Measurements from ENCODE around the gene CTSD. TPM values are rescaled to one million over a fixed set of nuclear protein-coding genes. Genes with fewer than 3 reads are reported as not detected.
A peak's percentile ranks its signal among the peaks of the same experiment; 100 is the strongest.

The CTSD gene
- total RNA-seq, 1 donor from 2014 or later = 211 TPM

DNA sequence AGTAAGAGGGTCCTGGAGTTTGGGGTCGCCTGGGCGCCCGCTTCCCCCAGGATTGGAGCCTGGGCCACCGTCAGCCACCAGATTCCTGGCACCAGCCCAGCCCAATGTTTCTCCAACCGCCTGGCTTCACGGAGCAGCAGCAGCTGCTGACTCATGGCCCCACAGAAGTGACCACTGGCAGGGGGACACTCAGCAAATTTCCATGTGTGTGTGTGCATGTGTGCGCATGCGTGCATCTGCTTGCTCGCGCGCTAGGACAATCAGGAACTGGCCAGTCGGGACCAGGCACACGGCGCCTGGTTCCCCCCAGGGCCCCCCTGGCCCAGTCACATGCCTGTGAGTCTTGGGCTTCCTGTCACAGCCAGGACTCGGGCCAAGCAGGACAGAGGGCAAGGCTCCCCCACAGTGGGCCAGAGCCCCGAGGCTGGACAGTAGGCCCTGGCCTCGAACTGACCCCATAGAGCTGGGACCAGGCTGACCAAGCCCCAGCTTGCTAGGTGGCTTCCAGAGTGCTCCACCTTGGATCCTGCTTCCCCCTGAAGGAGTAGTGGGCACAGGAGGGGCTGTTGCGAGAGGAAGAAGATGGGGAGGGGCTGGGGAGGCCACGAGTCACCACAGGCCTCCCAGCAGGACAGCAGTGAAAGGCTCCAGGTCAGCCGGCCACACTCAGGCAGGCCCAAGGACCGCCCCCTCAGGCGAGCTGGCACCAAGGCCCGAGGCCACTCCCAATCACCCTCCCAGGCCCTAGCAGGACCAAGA is 3.2 kb downstream of the CTSD start:
- DNase-seq (ENCODE audit: low read depth) = peak; percentile 33
- TF ChIP-seq, protein P1, sequence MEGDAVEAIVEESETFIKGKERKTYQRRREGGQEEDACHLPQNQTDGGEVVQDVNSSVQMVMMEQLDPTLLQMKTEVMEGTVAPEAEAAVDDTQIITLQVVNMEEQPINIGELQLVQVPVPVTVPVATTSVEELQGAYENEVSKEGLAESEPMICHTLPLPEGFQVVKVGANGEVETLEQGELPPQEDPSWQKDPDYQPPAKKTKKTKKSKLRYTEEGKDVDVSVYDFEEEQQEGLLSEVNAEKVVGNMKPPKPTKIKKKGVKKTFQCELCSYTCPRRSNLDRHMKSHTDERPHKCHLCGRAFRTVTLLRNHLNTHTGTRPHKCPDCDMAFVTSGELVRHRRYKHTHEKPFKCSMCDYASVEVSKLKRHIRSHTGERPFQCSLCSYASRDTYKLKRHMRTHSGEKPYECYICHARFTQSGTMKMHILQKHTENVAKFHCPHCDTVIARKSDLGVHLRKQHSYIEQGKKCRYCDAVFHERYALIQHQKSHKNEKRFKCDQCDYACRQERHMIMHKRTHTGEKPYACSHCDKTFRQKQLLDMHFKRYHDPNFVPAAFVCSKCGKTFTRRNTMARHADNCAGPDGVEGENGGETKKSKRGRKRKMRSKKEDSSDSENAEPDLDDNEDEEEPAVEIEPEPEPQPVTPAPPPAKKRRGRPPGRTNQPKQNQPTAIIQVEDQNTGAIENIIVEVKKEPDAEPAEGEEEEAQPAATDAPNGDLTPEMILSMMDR (conservative IDR thresholded peaks at IDR 0.05; ENCODE audit: low read depth, low read length) = no peak
- peak overlapping the region; percentile 81 for H3K4me3 ChIP-seq (ENCODE audit: low read depth, low read length)

DNA sequence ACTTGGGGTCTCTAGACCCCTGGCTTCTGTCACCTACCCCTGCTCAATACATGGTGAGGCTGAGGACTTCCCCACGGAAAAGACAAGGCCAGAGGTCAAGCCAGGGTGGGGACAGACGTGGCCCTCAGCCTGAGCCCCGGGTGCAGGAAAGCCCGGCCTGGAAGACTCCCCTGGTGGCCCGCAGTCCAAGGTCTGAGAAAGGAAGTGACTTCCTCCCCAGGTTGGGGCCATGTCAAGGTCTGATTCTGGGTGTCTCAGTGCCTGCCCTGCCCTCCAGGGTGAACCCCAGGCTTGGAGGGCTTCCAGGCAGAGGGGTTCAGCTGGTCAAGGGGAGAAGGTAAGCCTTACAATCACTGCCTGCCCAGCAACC is 3.9 kb downstream of the CTSD start:
- TF ChIP-seq, protein P1 (conservative IDR thresholded peaks at IDR 0.05; ENCODE audit: low read depth, low read length) = no peak

DNA sequence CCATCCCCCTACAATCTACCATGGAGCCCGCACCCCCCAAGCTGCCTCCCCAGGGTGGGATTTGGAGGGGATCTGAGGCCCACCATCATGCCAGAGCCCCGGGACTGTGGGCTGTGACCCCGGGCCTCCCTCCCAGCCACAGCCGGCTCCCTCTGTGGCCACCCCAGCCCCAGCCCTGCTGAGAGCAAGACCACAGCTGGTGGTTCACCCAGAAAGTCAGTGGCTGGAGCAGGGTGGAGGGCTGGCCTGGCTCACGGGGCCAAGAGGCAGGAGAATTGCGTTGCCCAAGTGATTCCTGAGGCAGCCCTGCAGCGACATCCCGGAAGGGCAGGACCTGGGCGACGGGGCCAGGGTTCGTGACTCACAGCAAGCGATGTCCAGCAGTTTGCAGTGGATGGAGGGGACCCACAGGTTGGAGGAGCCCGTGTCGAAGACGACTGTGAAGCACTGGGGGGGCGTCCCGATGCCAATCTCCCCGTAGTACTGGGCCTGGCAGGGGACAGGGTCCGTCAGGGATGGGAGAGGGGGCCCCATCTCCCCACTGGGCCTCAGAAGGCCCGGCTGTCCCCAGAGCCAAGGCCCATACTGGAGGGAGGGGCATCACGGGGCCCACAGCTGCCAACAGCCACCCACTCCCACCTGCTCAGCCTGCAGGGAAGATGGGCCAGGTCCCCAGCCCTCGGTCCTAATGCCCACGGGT is 4.4 kb downstream of the CTSD start:
- no peak for DNase-seq (ENCODE audit: low read depth)
- no peak overlapping the region for H3K4me3 ChIP-seq (ENCODE audit: low read depth, low read length)
- TF ChIP-seq, protein P1 (conservative IDR thresholded peaks at IDR 0.05; ENCODE audit: low read depth, low read length) = no peak

More for the DNA sequence above, 3.9 kb downstream of the CTSD start:
- DNase-seq (ENCODE audit: low read depth) = no peak
- H3K4me3 ChIP-seq (ENCODE audit: low read depth, low read length) = no peak overlapping the region

DNA sequence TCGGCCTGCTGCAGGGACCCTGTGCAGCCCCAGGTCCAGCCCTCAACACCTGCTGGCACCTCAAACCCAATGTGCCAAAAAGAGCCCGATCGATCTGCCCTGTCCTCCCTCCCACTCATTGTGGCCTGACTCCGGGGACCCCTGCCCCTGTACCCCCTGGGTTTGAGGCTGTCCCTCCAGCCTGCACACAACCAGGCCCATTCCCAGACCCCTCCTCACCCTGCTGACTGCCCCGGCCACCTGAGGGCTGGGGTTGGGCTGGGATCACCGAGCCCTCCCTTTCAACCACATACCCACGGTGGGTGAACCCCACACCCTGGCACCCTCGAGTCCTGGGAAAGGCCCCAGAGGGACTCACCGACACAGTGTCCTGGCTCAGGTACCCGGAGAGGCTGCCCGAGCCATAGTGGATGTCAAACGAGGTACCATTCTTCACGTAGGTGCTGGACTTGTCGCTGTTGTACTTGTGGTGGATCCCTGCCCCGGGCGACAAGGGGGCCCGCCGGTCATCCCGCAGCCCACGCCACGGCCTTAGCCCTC is 5.0 kb downstream of the CTSD start:
- DNase-seq (ENCODE audit: low read depth) = no peak

DNA sequence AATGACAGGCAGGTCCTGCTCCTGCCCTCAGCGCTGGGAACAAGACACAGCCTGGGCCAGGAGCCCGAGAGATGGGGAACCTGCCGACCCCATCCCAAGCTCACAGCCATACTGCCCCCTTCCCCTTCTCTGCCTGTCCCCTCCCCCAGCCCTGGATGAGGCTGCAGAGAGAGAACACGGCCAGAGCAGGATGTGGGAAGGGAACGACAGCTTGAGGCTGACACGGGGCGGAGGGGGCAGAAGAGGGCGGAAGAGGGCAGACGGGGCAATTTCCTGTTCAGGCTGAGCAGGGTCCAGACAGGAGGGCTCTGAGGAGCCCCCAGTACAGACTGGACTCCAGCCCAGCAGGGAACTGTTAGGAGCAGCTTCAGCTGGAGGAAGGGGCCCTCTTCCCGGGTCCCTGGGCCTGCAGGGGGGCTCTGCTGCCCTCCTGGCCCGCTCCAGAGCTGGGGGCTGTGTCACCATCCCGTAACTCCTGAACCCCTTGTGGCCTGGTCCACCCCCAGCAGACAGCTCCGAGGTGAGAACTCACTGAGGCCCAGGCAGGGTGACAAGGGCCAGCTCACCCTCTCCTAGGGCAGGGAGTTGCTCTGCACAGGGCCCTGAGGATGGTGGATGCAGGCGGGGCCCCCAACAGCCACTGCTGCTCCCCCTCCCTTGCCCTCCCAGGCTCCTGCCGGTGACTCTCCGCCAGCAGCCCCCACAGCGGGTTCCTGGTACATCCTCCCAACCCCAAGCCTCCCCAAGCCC is 5.7 kb downstream of the CTSD start:
- TF ChIP-seq, protein P1 (conservative IDR thresholded peaks at IDR 0.05; ENCODE audit: low read depth, low read length) = no peak
- DNase-seq (ENCODE audit: low read depth) = no peak
- H3K4me3 ChIP-seq (ENCODE audit: low read depth, low read length) = no peak overlapping the region

More for the DNA sequence above, 5.0 kb downstream of the CTSD start:
- TF ChIP-seq, protein P1 (conservative IDR thresholded peaks at IDR 0.05; ENCODE audit: low read depth, low read length) = no peak
- no peak overlapping the region for H3K4me3 ChIP-seq (ENCODE audit: low read depth, low read length)

DNA sequence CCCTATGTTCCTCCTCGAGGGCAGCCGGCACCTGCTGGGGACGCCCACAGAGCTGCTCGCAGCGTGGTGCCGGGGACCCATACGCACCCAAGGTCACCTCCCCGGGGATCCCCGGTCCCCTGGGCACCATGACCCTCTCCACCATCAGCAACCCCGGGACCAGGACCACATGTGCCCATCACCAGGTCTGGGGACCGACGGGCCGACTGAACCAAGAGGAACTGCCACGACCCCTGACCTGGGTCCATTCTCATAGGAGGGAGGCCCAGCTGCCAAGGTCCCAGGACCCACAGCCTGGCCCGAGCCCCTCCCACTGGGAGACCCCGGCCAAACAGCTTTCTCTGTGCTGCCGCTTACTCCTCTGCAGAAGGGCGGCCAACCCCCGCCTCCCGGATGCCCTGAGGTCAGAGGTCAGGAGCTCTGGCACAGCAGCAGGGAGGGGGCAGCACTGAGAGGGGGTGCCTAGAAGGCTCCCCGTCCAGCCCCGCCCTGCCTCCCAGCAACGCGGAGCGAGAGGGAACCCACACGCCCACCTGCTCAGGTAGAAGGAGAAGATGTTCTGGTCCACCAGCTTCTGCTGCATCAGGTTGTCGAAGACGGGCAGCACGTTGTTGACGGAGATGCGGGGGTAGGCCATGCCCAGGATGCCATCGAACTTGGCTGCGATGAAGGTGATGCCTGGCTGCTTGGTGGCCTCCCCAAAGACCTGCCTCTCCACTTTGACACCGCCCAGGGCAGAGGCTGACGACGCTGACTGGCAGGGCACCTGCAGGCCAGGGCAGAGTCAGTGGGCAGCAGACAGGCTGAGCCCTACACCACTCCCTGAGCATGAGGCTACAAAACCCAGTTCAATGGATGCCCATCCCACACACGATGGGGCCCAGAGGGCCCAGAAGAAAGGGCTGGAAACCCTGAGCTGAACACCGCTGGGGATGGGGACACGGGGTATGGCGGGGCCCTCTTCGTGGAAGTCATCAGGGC is 6.6 kb downstream of the CTSD start:
- no peak for DNase-seq (ENCODE audit: low read depth)
- TF ChIP-seq, protein P1 (conservative IDR thresholded peaks at IDR 0.05; ENCODE audit: low read depth, low read length) = no peak
- H3K4me3 ChIP-seq (ENCODE audit: low read depth, low read length) = no peak overlapping the region
